Measurements from ENCODE around the gene STAG3.
A peak's percentile ranks its signal among the peaks of the same experiment; 100 is the strongest.
"Not testable (repeated sequence)": the region's sequence is repeated elsewhere in the genome, so short reads cannot be mapped to it uniquely, and the experiment has no call there.

Gene STAG3

GRCh38 chr7:100221767-100222444 is 44.2 kb downstream of the STAG3 start:
- no peak overlapping the region for H2AK5ac ChIP-seq (ENCODE audit: low read depth, low read length)
- no peaks in the 10 kb centered on the region for H3K9me3 ChIP-seq (replicated peaks in 1 of 2; ENCODE audit: control insufficient read depth in 2 of 2, insufficient read depth in 1 of 2, low read depth in 1 of 2, low read length in 2 of 2)
- no peak overlapping the region for H3K4me2 ChIP-seq (ENCODE audit: insufficient read depth, low read length, poor library complexity, severe bottlenecking)
- H3K9ac ChIP-seq (ENCODE audit: low read depth, low read length, poor library complexity) = no peak overlapping the region
- H4K8ac ChIP-seq (ENCODE audit: low read depth, low read length) = no peak overlapping the region
- no peak overlapping the region for H2AFZ ChIP-seq (ENCODE audit: low read length)
- H2BK120ac ChIP-seq (ENCODE audit: low read depth, low read length) = no peak overlapping the region
- H3K36me3 ChIP-seq (replicated peaks in 1 of 2; ENCODE audit: control insufficient read depth in 2 of 2, insufficient read depth in 2 of 2, low read length in 2 of 2) = peaks cover 24 to 26% of the 10 kb centered on the region in 2 donors
- H3K27ac ChIP-seq (replicated peaks; ENCODE audit: low read length) = no peak overlapping the region
- no peak overlapping the region for H3K4ac ChIP-seq (ENCODE audit: low read length)
- no peak overlapping the region for H2BK12ac ChIP-seq (ENCODE audit: low read length)
- DNase-seq (ENCODE audit: low spot score) = no peak
- H3K18ac ChIP-seq (ENCODE audit: low read length) = no peak overlapping the region
- no peak overlapping the region for H2BK5ac ChIP-seq (ENCODE audit: low read length)
- no peak overlapping the region for H2BK15ac ChIP-seq (ENCODE audit: low read length)
- H3K4me3 ChIP-seq (ENCODE audit: low read length in 2 of 2) = no peak overlapping the region
- H4K91ac ChIP-seq (ENCODE audit: low read depth, low read length, poor library complexity) = no peak overlapping the region
- H3K23ac ChIP-seq (ENCODE audit: low read depth, low read length, poor library complexity) = no peak overlapping the region
- no peaks in the 10 kb centered on the region for H3K27me3 ChIP-seq (ENCODE audit: control insufficient read depth in 3 of 3, insufficient read depth in 3 of 3, low read depth in 1 of 3, low read length in 3 of 3)
- H3K4me1 ChIP-seq (ENCODE audit: control insufficient read depth in 2 of 2, insufficient read depth in 1 of 2, low read depth in 1 of 2, low read length in 2 of 2) = peaks cover 4 to 8% of the 10 kb centered on the region in 2 donors
- no peak overlapping the region for H3K14ac ChIP-seq (ENCODE audit: low read length)
- peaks cover 4% of the 10 kb centered on the region for H3K79me1 ChIP-seq (ENCODE audit: low read depth, low read length)
- no CpG with 5 or more reads among the region's 14 CpGs for WGBS, 2 donors (ENCODE audit: extremely low coverage in 2 of 2, insufficient read length in 2 of 2, insufficient replicate concordance in 1 of 2)

- Histone ChIP-seq H4K8ac (ENCODE audit: low read depth, low read length) (no peak overlapping the region), H4K91ac (ENCODE audit: low read depth, low read length, poor library complexity) (no peak overlapping the region), H3K4me2 (ENCODE audit: insufficient read depth, low read length, poor library complexity, severe bottlenecking) (no peak overlapping the region), H2BK120ac (ENCODE audit: low read depth, low read length) (no peak overlapping the region), H3K18ac (ENCODE audit: low read length) (no peak overlapping the region), H3K9ac (ENCODE audit: low read depth, low read length, poor library complexity) (no peak overlapping the region), H3K27ac (replicated peaks; ENCODE audit: low read length) (no peak overlapping the region), H3K23ac (ENCODE audit: low read depth, low read length, poor library complexity) (no peak overlapping the region), H3K36me3 (replicated peaks in 1 of 2; ENCODE audit: control insufficient read depth in 2 of 2, insufficient read depth in 2 of 2, low read length in 2 of 2) (peaks cover 24 to 26% of the 10 kb centered on the region in 2 donors), H3K79me1 (ENCODE audit: low read depth, low read length) (peaks cover 4% of the 10 kb centered on the region), H3K4ac (ENCODE audit: low read length) (no peak overlapping the region), H3K14ac (ENCODE audit: low read length) (no peak overlapping the region), H3K9me3 (replicated peaks in 1 of 2; ENCODE audit: control insufficient read depth in 2 of 2, insufficient read depth in 1 of 2, low read depth in 1 of 2, low read length in 2 of 2) (no peaks in the 10 kb centered on the region), H3K4me1 (ENCODE audit: control insufficient read depth in 2 of 2, insufficient read depth in 1 of 2, low read depth in 1 of 2, low read length in 2 of 2) (peaks cover 4 to 8% of the 10 kb centered on the region in 2 donors), H3K27me3 (ENCODE audit: control insufficient read depth in 3 of 3, insufficient read depth in 3 of 3, low read depth in 1 of 3, low read length in 3 of 3) (no peaks in the 10 kb centered on the region), H2AK5ac (ENCODE audit: low read depth, low read length) (no peak overlapping the region), H2BK12ac (ENCODE audit: low read length) (no peak overlapping the region), H2AFZ (ENCODE audit: low read length) (no peak overlapping the region), H2BK5ac (ENCODE audit: low read length) (no peak overlapping the region), H3K4me3 (ENCODE audit: low read length in 2 of 2) (no peak overlapping the region), H2BK15ac (ENCODE audit: low read length) (no peak overlapping the region)
- no CpG with 5 or more reads among the region's 13 CpGs for WGBS, 2 donors (ENCODE audit: extremely low coverage in 2 of 2, insufficient read length in 2 of 2, insufficient replicate concordance in 1 of 2)
- no peak for DNase-seq (ENCODE audit: low spot score)
Measured at GRCh38 chr7:100222445-100223132, 44.9 kb downstream of the STAG3 start.

GRCh38 chr7:100223376-100223927 is 45.7 kb downstream of the STAG3 start:
- H3K18ac ChIP-seq (ENCODE audit: low read length); H3K23ac ChIP-seq (ENCODE audit: low read depth, low read length, poor library complexity): not testable (repeated sequence)

GRCh38 chr7:100224891-100225290 is 47.2 kb downstream of the STAG3 start:
- not testable (repeated sequence) for H3K27me3 ChIP-seq (ENCODE audit: control insufficient read depth in 3 of 3, insufficient read depth in 3 of 3, low read depth in 1 of 3, low read length in 3 of 3); H3K18ac ChIP-seq (ENCODE audit: low read length)
- no CpG with 5 or more reads among the region's 6 CpGs for WGBS, 2 donors (ENCODE audit: extremely low coverage in 2 of 2, insufficient read length in 2 of 2, insufficient replicate concordance in 1 of 2)

More at GRCh38 chr7:100223376-100223927, 45.7 kb downstream of the STAG3 start:
- not testable (repeated sequence) for H4K91ac ChIP-seq (ENCODE audit: low read depth, low read length, poor library complexity); H3K4me2 ChIP-seq (ENCODE audit: insufficient read depth, low read length, poor library complexity, severe bottlenecking); H2BK15ac ChIP-seq (ENCODE audit: low read length); H2BK5ac ChIP-seq (ENCODE audit: low read length); DNase-seq (ENCODE audit: low spot score); H2AK5ac ChIP-seq (ENCODE audit: low read depth, low read length); H4K8ac ChIP-seq (ENCODE audit: low read depth, low read length); H3K9me3 ChIP-seq (replicated peaks in 1 of 2; ENCODE audit: control insufficient read depth in 2 of 2, insufficient read depth in 1 of 2, low read depth in 1 of 2, low read length in 2 of 2); H2BK120ac ChIP-seq (ENCODE audit: low read depth, low read length); H3K79me1 ChIP-seq (ENCODE audit: low read depth, low read length); H3K27ac ChIP-seq (replicated peaks; ENCODE audit: low read length); H3K4ac ChIP-seq (ENCODE audit: low read length); H2AFZ ChIP-seq (ENCODE audit: low read length); H3K27me3 ChIP-seq (ENCODE audit: control insufficient read depth in 3 of 3, insufficient read depth in 3 of 3, low read depth in 1 of 3, low read length in 3 of 3); H3K14ac ChIP-seq (ENCODE audit: low read length); H3K4me1 ChIP-seq (ENCODE audit: control insufficient read depth in 2 of 2, insufficient read depth in 1 of 2, low read depth in 1 of 2, low read length in 2 of 2); H3K4me3 ChIP-seq (ENCODE audit: low read length in 2 of 2); H2BK12ac ChIP-seq (ENCODE audit: low read length)
- WGBS, 2 donors (ENCODE audit: extremely low coverage in 2 of 2, insufficient read length in 2 of 2, insufficient replicate concordance in 1 of 2) = no CpG with 5 or more reads among the region's 17 CpGs
- Histone ChIP-seq H3K9ac (ENCODE audit: low read depth, low read length, poor library complexity) (peak overlapping the region; percentile 30), H3K36me3 (replicated peaks in 1 of 2; ENCODE audit: control insufficient read depth in 2 of 2, insufficient read depth in 2 of 2, low read length in 2 of 2) (peaks cover 24 to 28% of the 10 kb centered on the region in 2 donors)

More at GRCh38 chr7:100224891-100225290, 47.2 kb downstream of the STAG3 start:
- H2BK12ac ChIP-seq (ENCODE audit: low read length); H3K23ac ChIP-seq (ENCODE audit: low read depth, low read length, poor library complexity); H2BK15ac ChIP-seq (ENCODE audit: low read length); H2AK5ac ChIP-seq (ENCODE audit: low read depth, low read length); H3K14ac ChIP-seq (ENCODE audit: low read length); H2BK5ac ChIP-seq (ENCODE audit: low read length); H3K9ac ChIP-seq (ENCODE audit: low read depth, low read length, poor library complexity); H3K4me3 ChIP-seq (ENCODE audit: low read length in 2 of 2); H2AFZ ChIP-seq (ENCODE audit: low read length); H4K8ac ChIP-seq (ENCODE audit: low read depth, low read length); DNase-seq (ENCODE audit: low spot score); H3K79me1 ChIP-seq (ENCODE audit: low read depth, low read length); H3K4me2 ChIP-seq (ENCODE audit: insufficient read depth, low read length, poor library complexity, severe bottlenecking); H3K4ac ChIP-seq (ENCODE audit: low read length); H3K4me1 ChIP-seq (ENCODE audit: control insufficient read depth in 2 of 2, insufficient read depth in 1 of 2, low read depth in 1 of 2, low read length in 2 of 2); H3K27ac ChIP-seq (replicated peaks; ENCODE audit: low read length); H2BK120ac ChIP-seq (ENCODE audit: low read depth, low read length); H3K9me3 ChIP-seq (replicated peaks in 1 of 2; ENCODE audit: control insufficient read depth in 2 of 2, insufficient read depth in 1 of 2, low read depth in 1 of 2, low read length in 2 of 2); H4K91ac ChIP-seq (ENCODE audit: low read depth, low read length, poor library complexity): not testable (repeated sequence)
- H3K36me3 ChIP-seq (replicated peaks in 1 of 2; ENCODE audit: control insufficient read depth in 2 of 2, insufficient read depth in 2 of 2, low read length in 2 of 2) = peaks cover 24 to 29% of the 10 kb centered on the region in 2 donors
